Measurements from ENCODE around the gene CDC123. TPM values are rescaled to one million over a fixed set of nuclear protein-coding genes. Genes with fewer than 3 reads are reported as not detected.
A peak's percentile ranks its signal among the peaks of the same experiment; 100 is the strongest.
"Not testable (repeated sequence)": the region's sequence is repeated elsewhere in the genome, so short reads cannot be mapped to it uniquely, and the experiment has no call there.

The CDC123 gene
- polyA plus RNA-seq, 2 donors = 24.1 to 52.6 TPM

DNA sequence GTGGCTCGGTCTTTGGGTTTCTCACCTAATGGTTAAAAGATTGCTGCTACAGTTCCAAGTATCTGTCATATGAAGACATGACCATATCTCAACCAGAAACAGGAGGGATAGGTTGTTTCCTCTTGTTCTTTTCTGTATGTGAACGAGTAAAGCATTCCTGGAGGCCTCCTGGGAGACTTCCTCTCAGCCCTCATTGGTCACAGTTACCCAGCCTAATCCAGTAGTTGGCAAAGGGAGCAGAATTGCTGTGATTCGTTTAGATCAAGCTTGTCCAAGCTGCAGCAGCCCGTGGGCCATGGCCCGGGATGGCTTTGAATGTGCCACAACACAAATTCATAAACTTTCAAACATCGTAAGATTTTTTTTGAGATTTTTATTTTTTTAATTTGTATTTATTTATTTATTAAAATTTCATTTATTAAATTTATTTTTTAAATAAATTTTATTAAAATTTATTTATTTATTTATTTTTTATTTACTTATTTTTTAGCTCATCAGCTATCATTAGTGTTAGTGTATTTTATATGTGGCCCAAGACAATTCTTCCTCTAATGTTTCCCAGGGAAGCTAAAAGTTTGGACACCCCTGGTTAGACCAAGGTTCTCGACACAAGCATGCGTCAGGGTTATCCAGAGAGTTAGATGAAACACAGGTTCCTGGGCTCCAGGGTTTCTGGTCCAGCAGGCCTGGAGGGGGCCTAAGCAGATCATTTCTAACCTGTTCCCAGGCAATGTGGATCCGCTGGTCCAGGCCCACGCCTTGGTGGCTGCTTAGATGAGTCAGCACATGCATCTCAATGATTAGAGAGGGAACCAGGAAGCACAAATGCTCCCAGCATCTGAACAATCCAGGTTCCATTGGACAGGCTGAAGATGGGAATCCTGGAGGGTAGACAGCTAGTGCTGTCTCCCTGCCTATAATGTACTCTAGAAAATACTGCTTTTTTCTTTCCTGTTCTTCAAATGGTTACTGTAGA, 25.6 kb downstream of the CDC123 start:
- peaks cover 6 to 7% of the 10 kb centered on the region in 2 donors for H3K36me3 ChIP-seq (ENCODE audit: control insufficient read depth in 2 of 2, insufficient read depth in 2 of 2, low read length in 1 of 2)
- H3K4me3 ChIP-seq (ENCODE audit: low read depth in 1 of 2, low read length in 2 of 2) = no peak overlapping the region
- H3K27ac ChIP-seq (ENCODE audit: low read depth in 2 of 2, low read length in 1 of 2) = peak overlapping the region; percentile 35 to 65
- H3K9me3 ChIP-seq (ENCODE audit: control insufficient read depth in 2 of 2, insufficient read depth in 1 of 2, low read depth in 1 of 2, low read length in 1 of 2) = no peaks in the 10 kb centered on the region
- no peaks in the 10 kb centered on the region for H3K4me1 ChIP-seq (ENCODE audit: control insufficient read depth in 2 of 2, insufficient read depth in 2 of 2, low read length in 1 of 2)
- no peaks in the 10 kb centered on the region for H3K27me3 ChIP-seq (ENCODE audit: control insufficient read depth in 1 of 2, insufficient read depth in 2 of 2, low read length in 2 of 2)
- 71 to 79% methylated on average over 10 of the region's 10 CpGs for WGBS, 2 donors

DNA sequence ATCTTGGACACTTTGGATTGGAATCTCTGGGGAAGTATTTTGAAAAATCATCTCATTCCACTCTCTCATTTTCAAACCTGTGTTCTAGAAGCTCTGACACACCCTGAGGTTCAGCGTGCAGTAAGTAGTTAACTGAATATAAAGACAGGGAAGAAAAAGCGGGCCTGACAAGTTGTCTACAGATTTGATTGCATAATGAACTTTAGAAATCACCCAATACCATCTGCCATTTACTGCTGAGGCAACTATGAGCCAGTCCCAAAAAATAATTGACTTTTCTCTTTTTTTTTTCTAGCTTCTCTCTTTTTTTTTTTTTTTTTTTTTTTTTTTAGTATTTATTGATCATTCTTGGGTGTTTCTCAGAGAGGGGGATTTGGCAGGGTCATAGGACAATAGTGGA, 29.5 kb downstream of the CDC123 start:
- Histone ChIP-seq H3K9me3 (ENCODE audit: control insufficient read depth in 2 of 2, insufficient read depth in 1 of 2, low read depth in 1 of 2, low read length in 1 of 2) (no peaks in the 10 kb centered on the region), H3K4me1 (ENCODE audit: control insufficient read depth in 2 of 2, insufficient read depth in 2 of 2, low read length in 1 of 2) (no peaks in the 10 kb centered on the region), H3K36me3 (ENCODE audit: control insufficient read depth in 2 of 2, insufficient read depth in 2 of 2, low read length in 1 of 2) (peaks cover 2% of the 10 kb centered on the region in 2 donors), H3K4me3 (ENCODE audit: low read depth in 1 of 2, low read length in 2 of 2) (no peak overlapping the region), H3K27ac (ENCODE audit: low read depth in 2 of 2, low read length in 1 of 2) (no peak overlapping the region), H3K27me3 (ENCODE audit: control insufficient read depth in 1 of 2, insufficient read depth in 2 of 2, low read length in 2 of 2) (no peaks in the 10 kb centered on the region)
- 84 to 90% methylated on average over 2 of the region's 2 CpGs for WGBS, 2 donors

DNA sequence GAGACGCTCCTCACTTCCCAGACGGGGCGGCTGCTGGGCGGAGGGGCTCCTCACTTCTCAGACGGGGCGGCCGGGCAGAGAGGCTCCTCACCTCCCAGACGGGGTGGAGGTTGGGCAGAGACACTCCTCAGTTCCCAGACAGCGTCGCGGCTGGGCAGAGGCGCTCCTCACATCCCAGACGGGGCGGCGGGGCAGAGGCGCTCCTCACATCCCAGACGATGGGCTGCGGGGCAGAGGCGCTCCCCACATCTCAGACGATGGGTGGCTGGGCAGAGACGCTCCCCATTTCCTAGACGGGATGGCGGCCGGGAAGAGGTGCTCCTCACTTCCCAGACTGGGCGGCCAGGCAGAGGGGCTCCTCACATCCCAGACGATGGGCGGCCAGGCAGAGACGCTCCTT, 30.4 kb downstream of the CDC123 start:
- not testable (repeated sequence) for H3K4me3 ChIP-seq (ENCODE audit: low read depth in 1 of 2, low read length in 2 of 2); H3K9me3 ChIP-seq (ENCODE audit: control insufficient read depth in 2 of 2, insufficient read depth in 1 of 2, low read depth in 1 of 2, low read length in 1 of 2); H3K27ac ChIP-seq (ENCODE audit: low read depth in 2 of 2, low read length in 1 of 2); H3K27me3 ChIP-seq (ENCODE audit: control insufficient read depth in 1 of 2, insufficient read depth in 2 of 2, low read length in 2 of 2); H3K36me3 ChIP-seq (ENCODE audit: control insufficient read depth in 2 of 2, insufficient read depth in 2 of 2, low read length in 1 of 2); H3K4me1 ChIP-seq (ENCODE audit: control insufficient read depth in 2 of 2, insufficient read depth in 2 of 2, low read length in 1 of 2)
- WGBS, 2 donors = 95 to 97% methylated on average over 27 to 28 of the region's 28 CpGs

DNA sequence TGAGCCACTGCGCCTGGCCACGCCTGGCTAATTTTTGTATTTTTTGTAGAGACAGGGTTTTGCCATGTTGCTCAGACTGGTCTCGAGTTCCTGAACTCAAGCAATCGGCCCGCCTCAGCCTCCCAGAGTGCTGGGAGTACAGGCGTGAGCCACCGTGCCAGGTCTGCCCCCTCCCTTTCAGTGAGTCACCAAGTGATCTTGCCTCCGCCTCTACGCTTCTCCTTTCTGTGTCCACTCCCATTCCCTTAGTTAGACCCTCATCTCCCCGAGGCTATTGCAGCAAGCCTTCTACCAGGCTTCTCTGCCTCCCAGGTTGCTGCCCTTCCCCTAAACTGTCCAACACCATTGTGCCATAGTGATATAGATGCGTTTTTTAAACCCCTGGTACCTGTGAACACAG, 32.9 kb downstream of the CDC123 start:
- Histone ChIP-seq H3K9me3 (ENCODE audit: control insufficient read depth in 2 of 2, insufficient read depth in 1 of 2, low read depth in 1 of 2, low read length in 1 of 2) (no peaks in the 10 kb centered on the region), H3K4me3 (ENCODE audit: low read depth in 1 of 2, low read length in 2 of 2) (no peak overlapping the region), H3K27ac (ENCODE audit: low read depth in 2 of 2, low read length in 1 of 2) (no peak overlapping the region), H3K27me3 (ENCODE audit: control insufficient read depth in 1 of 2, insufficient read depth in 2 of 2, low read length in 2 of 2) (no peaks in the 10 kb centered on the region), H3K4me1 (ENCODE audit: control insufficient read depth in 2 of 2, insufficient read depth in 2 of 2, low read length in 1 of 2) (no peaks in the 10 kb centered on the region), H3K36me3 (ENCODE audit: control insufficient read depth in 2 of 2, insufficient read depth in 2 of 2, low read length in 1 of 2) (peaks cover 2% of the 10 kb centered on the region in 2 donors)
- WGBS, 2 donors = 91 to 92% methylated on average over 11 of the region's 11 CpGs

DNA sequence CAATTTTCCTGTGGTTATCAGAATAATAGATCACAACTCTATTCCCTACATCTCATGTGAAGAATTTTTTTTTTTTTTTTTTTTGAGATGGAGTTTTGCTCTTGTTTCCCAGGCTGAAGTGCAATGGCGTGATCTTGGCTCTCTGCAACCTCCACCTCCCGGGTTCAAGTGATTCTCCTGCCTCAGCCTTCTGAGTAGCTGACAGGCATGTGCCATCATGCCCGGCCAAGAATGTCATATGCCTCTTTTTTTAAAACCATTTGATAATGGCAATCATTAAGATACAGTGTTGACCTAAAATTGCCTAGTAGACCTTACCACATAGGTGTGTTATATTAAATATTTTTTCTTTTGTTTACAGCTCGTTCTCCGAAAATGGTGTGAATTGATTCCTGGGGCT, 38.7 kb downstream of the CDC123 start:
- WGBS, 2 donors = 86 to 90% methylated on average over 5 of the region's 5 CpGs
- not testable (repeated sequence) for H3K9me3 ChIP-seq (ENCODE audit: control insufficient read depth in 2 of 2, insufficient read depth in 1 of 2, low read depth in 1 of 2, low read length in 1 of 2); H3K27me3 ChIP-seq (ENCODE audit: control insufficient read depth in 1 of 2, insufficient read depth in 2 of 2, low read length in 2 of 2); H3K36me3 ChIP-seq (ENCODE audit: control insufficient read depth in 2 of 2, insufficient read depth in 2 of 2, low read length in 1 of 2); H3K4me1 ChIP-seq (ENCODE audit: control insufficient read depth in 2 of 2, insufficient read depth in 2 of 2, low read length in 1 of 2); H3K4me3 ChIP-seq (ENCODE audit: low read depth in 1 of 2, low read length in 2 of 2)
- peak overlapping the region in 1 of 2 donors; percentile 21 for H3K27ac ChIP-seq (ENCODE audit: low read depth in 2 of 2, low read length in 1 of 2)

DNA sequence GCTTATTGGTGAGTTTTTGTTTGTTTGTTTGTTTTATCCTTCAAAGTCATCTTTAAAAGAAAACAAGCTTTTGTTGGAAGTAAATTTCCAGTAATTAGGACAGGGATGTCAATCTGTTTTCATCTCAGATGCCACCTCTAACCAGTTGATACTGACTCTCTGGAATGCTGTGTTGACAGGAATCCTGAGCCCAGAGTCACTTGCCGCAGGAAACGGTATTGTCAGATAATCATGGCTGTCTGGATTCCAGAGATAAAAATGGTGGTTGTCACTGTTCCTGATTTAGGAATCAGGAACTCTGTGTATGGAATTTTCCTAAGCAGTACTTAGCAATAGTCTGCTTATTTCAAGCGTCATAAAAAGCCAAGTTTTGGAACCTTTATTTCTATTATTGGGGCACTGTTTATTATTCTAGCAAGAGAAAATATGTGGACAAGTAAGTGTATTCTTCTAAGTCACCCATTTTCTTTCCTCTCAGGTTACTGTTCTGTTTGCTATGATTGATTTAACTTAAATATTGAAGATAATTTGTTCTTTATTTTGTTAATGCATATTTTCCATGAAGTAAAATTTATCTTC, 39.2 kb downstream of the CDC123 start:
- peaks cover 0 to 3% of the 10 kb centered on the region in 2 donors for H3K4me1 ChIP-seq (ENCODE audit: control insufficient read depth in 2 of 2, insufficient read depth in 2 of 2, low read length in 1 of 2)
- peaks cover 4 to 6% of the 10 kb centered on the region in 2 donors for H3K36me3 ChIP-seq (ENCODE audit: control insufficient read depth in 2 of 2, insufficient read depth in 2 of 2, low read length in 1 of 2)
- 57 to 59% methylated on average over 3 of the region's 3 CpGs for WGBS, 2 donors
- peak overlapping the region in 1 of 2 donors; percentile 21 for H3K27ac ChIP-seq (ENCODE audit: low read depth in 2 of 2, low read length in 1 of 2)
- H3K9me3 ChIP-seq (ENCODE audit: control insufficient read depth in 2 of 2, insufficient read depth in 1 of 2, low read depth in 1 of 2, low read length in 1 of 2) = no peaks in the 10 kb centered on the region
- H3K4me3 ChIP-seq (ENCODE audit: low read depth in 1 of 2, low read length in 2 of 2) = no peak overlapping the region
- H3K27me3 ChIP-seq (ENCODE audit: control insufficient read depth in 1 of 2, insufficient read depth in 2 of 2, low read length in 2 of 2) = no peaks in the 10 kb centered on the region

DNA sequence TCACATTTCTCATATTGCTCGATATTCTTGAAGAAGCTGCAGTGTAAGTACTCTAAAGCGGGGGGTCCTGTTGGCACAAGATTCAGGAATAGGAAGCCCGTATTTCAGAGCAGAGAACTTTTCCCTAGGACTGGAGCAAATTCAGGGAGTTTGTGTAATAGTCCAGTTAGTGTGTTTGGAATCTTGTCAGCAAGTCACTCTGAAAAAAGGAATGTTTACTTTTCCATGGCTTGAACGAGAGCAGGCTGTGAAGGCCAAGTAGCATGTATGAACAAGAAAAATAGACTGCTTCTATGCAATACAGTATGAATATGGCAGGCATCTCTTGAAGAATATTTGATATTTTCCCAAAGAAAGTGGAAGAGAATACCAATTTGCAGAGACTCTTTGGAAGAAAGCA, 39.8 kb downstream of the CDC123 start:
- no peaks in the 10 kb centered on the region for H3K9me3 ChIP-seq (ENCODE audit: control insufficient read depth in 2 of 2, insufficient read depth in 1 of 2, low read depth in 1 of 2, low read length in 1 of 2)
- H3K4me1 ChIP-seq (ENCODE audit: control insufficient read depth in 2 of 2, insufficient read depth in 2 of 2, low read length in 1 of 2) = peaks cover 0 to 3% of the 10 kb centered on the region in 2 donors
- no peaks in the 10 kb centered on the region for H3K27me3 ChIP-seq (ENCODE audit: control insufficient read depth in 1 of 2, insufficient read depth in 2 of 2, low read length in 2 of 2)
- WGBS, 2 donors = 27 to 39% methylated on average over 4 of the region's 4 CpGs
- H3K27ac ChIP-seq (ENCODE audit: low read depth in 2 of 2, low read length in 1 of 2) = peak overlapping the region in 1 of 2 donors; percentile 4
- H3K4me3 ChIP-seq (ENCODE audit: low read depth in 1 of 2, low read length in 2 of 2) = no peak overlapping the region
- peaks cover 4 to 6% of the 10 kb centered on the region in 2 donors for H3K36me3 ChIP-seq (ENCODE audit: control insufficient read depth in 2 of 2, insufficient read depth in 2 of 2, low read length in 1 of 2)

DNA sequence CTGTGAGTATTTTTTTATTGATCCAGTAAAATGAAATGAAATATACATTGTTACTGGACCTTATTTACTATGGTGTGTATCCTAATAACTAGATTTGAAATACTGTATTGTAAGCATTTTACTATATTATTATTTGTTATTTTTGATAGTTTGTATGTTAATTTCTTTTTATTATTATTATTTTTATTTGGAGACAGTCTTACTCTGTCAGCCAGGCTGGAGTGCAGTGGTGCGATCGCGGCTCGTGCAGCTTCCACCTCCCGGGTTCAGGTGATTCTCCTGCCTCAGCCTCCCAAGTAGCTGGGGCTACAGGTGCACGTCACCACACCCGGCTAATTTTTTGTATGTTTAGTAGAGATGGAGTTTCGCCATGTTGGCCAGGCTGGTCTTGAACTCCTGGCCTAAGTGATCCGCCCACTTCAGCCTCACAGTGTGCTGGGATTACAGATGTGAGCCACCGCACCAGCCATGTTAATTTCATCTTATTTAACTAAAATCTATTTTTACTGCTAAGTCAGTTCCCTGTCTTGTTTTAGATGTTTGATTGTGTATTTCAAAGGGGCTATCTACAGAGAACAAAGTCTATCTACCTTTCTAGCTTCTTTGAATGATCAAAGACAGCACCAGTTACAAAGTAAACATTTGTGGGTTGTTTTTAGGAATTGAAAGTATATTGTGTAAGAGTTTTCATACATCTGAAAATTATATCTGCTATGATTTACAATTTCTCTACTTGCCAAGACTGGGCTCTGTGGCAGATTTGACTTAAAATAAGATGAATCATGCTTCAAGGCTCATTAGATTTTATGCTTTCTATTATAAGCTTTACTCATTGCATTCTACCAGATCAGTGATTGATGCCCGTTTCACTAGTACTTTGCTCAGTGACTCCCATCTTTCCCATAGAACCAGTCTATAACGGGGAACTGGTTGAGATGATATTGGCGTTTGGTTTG, 41.6 kb downstream of the CDC123 start:
- H3K36me3 ChIP-seq (ENCODE audit: control insufficient read depth in 2 of 2, insufficient read depth in 2 of 2, low read length in 1 of 2) = peaks cover 4 to 6% of the 10 kb centered on the region in 2 donors
- H3K27me3 ChIP-seq (ENCODE audit: control insufficient read depth in 1 of 2, insufficient read depth in 2 of 2, low read length in 2 of 2) = no peaks in the 10 kb centered on the region
- H3K4me1 ChIP-seq (ENCODE audit: control insufficient read depth in 2 of 2, insufficient read depth in 2 of 2, low read length in 1 of 2) = peaks cover 3 to 7% of the 10 kb centered on the region in 2 donors
- no peak overlapping the region for H3K27ac ChIP-seq (ENCODE audit: low read depth in 2 of 2, low read length in 1 of 2)
- 72 to 77% methylated on average over 13 of the region's 13 CpGs for WGBS, 2 donors
- no peaks in the 10 kb centered on the region for H3K9me3 ChIP-seq (ENCODE audit: control insufficient read depth in 2 of 2, insufficient read depth in 1 of 2, low read depth in 1 of 2, low read length in 1 of 2)
- no peak overlapping the region for H3K4me3 ChIP-seq (ENCODE audit: low read depth in 1 of 2, low read length in 2 of 2)

DNA sequence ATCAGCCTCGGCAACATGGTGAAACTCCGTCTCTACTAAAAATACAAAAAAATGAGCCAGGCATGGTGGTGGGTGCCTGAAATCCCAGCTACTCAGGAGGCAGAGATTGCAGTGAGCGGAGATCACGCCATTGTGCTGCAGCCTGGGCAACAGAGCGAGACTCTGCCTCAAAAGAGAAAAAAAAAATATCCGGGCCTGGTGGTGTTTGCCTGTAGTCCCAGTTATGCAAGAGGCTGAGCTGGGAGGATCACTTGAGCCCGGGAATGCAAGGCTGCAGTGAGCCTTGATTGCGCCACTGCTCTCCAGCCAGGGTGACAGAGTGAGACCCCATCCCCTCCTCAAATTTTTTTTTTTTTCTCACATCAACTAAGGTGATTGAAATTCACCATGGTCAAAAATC, 42.8 kb downstream of the CDC123 start:
- H3K27ac ChIP-seq (ENCODE audit: low read depth in 2 of 2, low read length in 1 of 2) = no peak overlapping the region
- H3K27me3 ChIP-seq (ENCODE audit: control insufficient read depth in 1 of 2, insufficient read depth in 2 of 2, low read length in 2 of 2) = no peaks in the 10 kb centered on the region
- 88 to 91% methylated on average over 8 of the region's 8 CpGs for WGBS, 2 donors
- no peaks in the 10 kb centered on the region for H3K9me3 ChIP-seq (ENCODE audit: control insufficient read depth in 2 of 2, insufficient read depth in 1 of 2, low read depth in 1 of 2, low read length in 1 of 2)
- no peak overlapping the region for H3K4me3 ChIP-seq (ENCODE audit: low read depth in 1 of 2, low read length in 2 of 2)
- H3K4me1 ChIP-seq (ENCODE audit: control insufficient read depth in 2 of 2, insufficient read depth in 2 of 2, low read length in 1 of 2) = peaks cover 3 to 7% of the 10 kb centered on the region in 2 donors
- peaks cover 4 to 6% of the 10 kb centered on the region in 2 donors for H3K36me3 ChIP-seq (ENCODE audit: control insufficient read depth in 2 of 2, insufficient read depth in 2 of 2, low read length in 1 of 2)

Measured in esophagus (tissue), 2 donors.